H1 (cell line): ENCODE data around the gene LRRFIP1. TPM values are rescaled to one million over a fixed set of nuclear protein-coding genes. Genes with fewer than 3 reads are reported as not detected.
A peak's percentile ranks its signal among the peaks of the same experiment; 100 is the strongest.

Experiments used
- CTCF ChIA-PET: fragments of 300-600 bp; sonication (Branson Sonifier 250); formaldehyde crosslinking; loops from one replicate; lab custom pipeline; 2021; ENCODE audit not compliant: partially characterized antibody; lab: Charles Lee
- POLR2A ChIA-PET: fragments of 300-600 bp; sonication (Branson Sonifier 250); formaldehyde crosslinking; loops from one replicate; lab custom pipeline; 2021; ENCODE audit warnings: inconsistent platforms; ENCODE audit not compliant: partially characterized antibody; lab: Charles Lee
- DNase-seq, 2 experiments: peaks; one replicate each; pipeline versions ENCODE4 v3.0.0 to v3.0.0-alpha.2; 2010 to 2022; ENCODE audit warnings: low spot score in 2 of 2, low read depth in 1 of 2, mixed read lengths in 1 of 2
- FAIRE-seq: peaks from 2 replicates; lab custom pipeline; 2011; peaks lifted over from hg19 to GRCh38; lab: Jason Lieb, UNC
- H2AFZ ChIP-seq: 2 replicates; pipeline ENCODE4 v1.8.1; 2012; ENCODE audit warnings: low read length, inconsistent platforms
- H2AK5ac ChIP-seq: 2 replicates; pipeline ENCODE4 v1.6.1; 2013; ENCODE audit warnings: low read depth, low read length
- H2BK120ac ChIP-seq: replicated peaks from 2 replicates; pipeline ENCODE3; 2013; ENCODE audit warnings: low read depth, low read length, inconsistent platforms
- H2BK12ac ChIP-seq: 2 replicates; pipeline ENCODE4 v1.6.1; 2013; ENCODE audit warnings: low read depth, low read length
- H2BK15ac ChIP-seq: 2 replicates; pipeline ENCODE4 v1.6.1; 2013; ENCODE audit warnings: low read length
- H2BK20ac ChIP-seq: 2 replicates; pipeline ENCODE4 v1.6.1; 2013; ENCODE audit warnings: low read length
- H2BK5ac ChIP-seq: 2 replicates; pipeline ENCODE4 v1.6.1; 2013; ENCODE audit warnings: low read depth, low read length
- H3K14ac ChIP-seq: 2 replicates; pipeline ENCODE4 v1.6.1; 2013; ENCODE audit warnings: inconsistent platforms; ENCODE audit not compliant: insufficient read length
- H3K18ac ChIP-seq: 2 replicates; pipeline ENCODE4 v1.6.1; 2013; ENCODE audit warnings: low read length; ENCODE audit errors: extremely low read depth
- H3K23ac ChIP-seq: 2 replicates; pipeline ENCODE4 v1.6.1; 2013; ENCODE audit warnings: inconsistent platforms; ENCODE audit not compliant: insufficient read length
- H3K23me2 ChIP-seq: 2 replicates; pipeline ENCODE4 v1.6.1; 2013; ENCODE audit warnings: low read depth, low read length
- H3K27ac ChIP-seq: 2 replicates; pipeline ENCODE4 v1.6.1; 2011; ENCODE audit warnings: low read depth, low read length, inconsistent platforms
- H3K27me3 ChIP-seq, 4 experiments: replicated peaks in 1 of 4; 1 replicate in 1 of 4; 2 replicates in 3 of 4; pipeline versions ENCODE4 v1.6.1 to v1.8.1; 2011 to 2013; ENCODE audit warnings: low read length in 3 of 4, mild to moderate bottlenecking in 3 of 4, inconsistent platforms in 2 of 4, mixed read lengths in 2 of 4, moderate library complexity in 1 of 4; ENCODE audit not compliant: control insufficient read depth in 3 of 4, insufficient read depth in 3 of 4; ENCODE audit errors: extremely low read depth in 1 of 4
- H3K36me3 ChIP-seq, 4 experiments: 2 replicates each; pipeline versions ENCODE4 v1.6.1 to v1.8.1; 2011 to 2013; ENCODE audit warnings: mild to moderate bottlenecking in 4 of 4, low read length in 3 of 4, moderate library complexity in 2 of 4, control low read depth in 1 of 4, inconsistent platforms in 1 of 4; ENCODE audit not compliant: insufficient read depth in 4 of 4, control insufficient read depth in 2 of 4
- H3K4ac ChIP-seq: replicated peaks from 2 replicates; pipeline ENCODE3; 2013; ENCODE audit warnings: low read length, low read depth, mixed read lengths, inconsistent platforms; ENCODE audit not compliant: insufficient read length
- H3K4me1 ChIP-seq, 4 experiments: replicated peaks in 1 of 4; 1 replicate in 1 of 4; 2 replicates in 3 of 4; pipeline versions ENCODE4 v1.6.1 to v1.8.1; 2011 to 2013; ENCODE audit warnings: low read length in 3 of 4, inconsistent platforms in 2 of 4, mixed read lengths in 1 of 4; ENCODE audit not compliant: insufficient read depth in 4 of 4, control insufficient read depth in 3 of 4
- H3K4me2 ChIP-seq, 2 experiments: 2 replicates each; pipeline versions ENCODE4 v1.6.1 to v1.8.1; 2011 to 2013; ENCODE audit warnings: low read depth in 2 of 2, low read length in 2 of 2, control low read depth in 1 of 2, inconsistent platforms in 1 of 2, mild to moderate bottlenecking in 1 of 2; ENCODE audit not compliant: insufficient read depth in 1 of 2
- H3K4me3 ChIP-seq, 4 experiments: fragments of 200-600, 300-600 bp in 1 of 4; sonication (generic), shearing (Covaris generic), sonication (Bioruptor Twin) in 1 of 4; 2 replicates each; pipeline versions ENCODE4 v1.5.1 to v1.8.1; 2011 to 2016; ENCODE audit warnings: low read length in 4 of 4, low read depth in 3 of 4, control low read depth in 2 of 4, inconsistent platforms in 2 of 4, mild to moderate bottlenecking in 2 of 4, mixed read lengths in 1 of 4, moderate library complexity in 1 of 4; ENCODE audit not compliant: insufficient read depth in 2 of 4; ENCODE audit errors: extremely low read depth in 1 of 4
- H3K56ac ChIP-seq: replicated peaks from 2 replicates; pipeline ENCODE3; 2013; ENCODE audit warnings: low read depth, mild to moderate bottlenecking, mixed read lengths, low read length, inconsistent platforms; ENCODE audit not compliant: insufficient read length
- H3K79me1 ChIP-seq: 2 replicates; pipeline ENCODE4 v1.6.1; 2013; ENCODE audit warnings: low read depth, low read length, control low read depth
- H3K79me2 ChIP-seq, 2 experiments: 2 replicates each; pipeline versions ENCODE4 v1.6.1 to v1.8.1; 2012 to 2013; ENCODE audit warnings: low read length in 2 of 2, mild to moderate bottlenecking in 2 of 2, inconsistent platforms in 1 of 2; ENCODE audit not compliant: insufficient read depth in 2 of 2, control insufficient read depth in 1 of 2
- H3K9ac ChIP-seq, 4 experiments: replicated peaks in 1 of 4; 1 replicate in 1 of 4; 2 replicates in 3 of 4; pipeline versions ENCODE4 v1.6.1 to v1.8.1; 2011 to 2013; ENCODE audit warnings: low read depth in 3 of 4, low read length in 3 of 4, control low read depth in 2 of 4, mild to moderate bottlenecking in 2 of 4, moderate library complexity in 2 of 4, inconsistent platforms in 1 of 4; ENCODE audit errors: extremely low read depth in 1 of 4
- H3K9me3 ChIP-seq, 2 experiments: 2 replicates each; pipeline versions ENCODE4 v1.6.1 to v1.8.1; 2012 to 2013; ENCODE audit warnings: mild to moderate bottlenecking in 2 of 2, moderate library complexity in 2 of 2, control low read depth in 1 of 2, inconsistent platforms in 1 of 2, low read depth in 1 of 2, low read length in 1 of 2, mixed read lengths in 1 of 2; ENCODE audit not compliant: insufficient read depth in 2 of 2
- H4K20me1 ChIP-seq, 2 experiments: replicated peaks in 1 of 2; 2 replicates each; pipeline versions ENCODE3 to v1.8.1; 2011 to 2013; ENCODE audit warnings: inconsistent platforms in 2 of 2, low read length in 2 of 2, mild to moderate bottlenecking in 1 of 2; ENCODE audit not compliant: insufficient read depth in 2 of 2, control insufficient read depth in 1 of 2
- H4K5ac ChIP-seq: 2 replicates; pipeline ENCODE4 v1.6.1; 2013; ENCODE audit warnings: low read length, low read depth, mixed read lengths, inconsistent platforms; ENCODE audit not compliant: insufficient read length
- H4K8ac ChIP-seq: 2 replicates; pipeline ENCODE4 v1.8.0; 2013; ENCODE audit warnings: mild to moderate bottlenecking, moderate library complexity, low read length, inconsistent platforms; ENCODE audit not compliant: insufficient read depth; ENCODE audit errors: extremely low read depth
- H4K91ac ChIP-seq: replicated peaks from 2 replicates; pipeline ENCODE3; 2013; ENCODE audit warnings: low read length, mixed read lengths, inconsistent platforms; ENCODE audit not compliant: insufficient read length
- CREB1 ChIP-seq: IDR thresholded peaks from 2 replicates; pipeline ENCODE4 v1.6.1; 2012; ENCODE audit warnings: inconsistent platforms
- KDM5A ChIP-seq: fragments of 200-600 bp; IDR thresholded peaks from 2 replicates; pipeline ENCODE4 v1.7.1; 2012; ENCODE audit warnings: mild to moderate bottlenecking, low read length, inconsistent platforms, mixed read lengths
- POLR2A ChIP-seq, 2 experiments: IDR thresholded peaks; 1 replicate in 1 of 2; 2 replicates in 1 of 2; pipeline ENCODE4 v1.6.1; 2011; ENCODE audit warnings: low read depth in 2 of 2, low read length in 2 of 2, mild to moderate bottlenecking in 2 of 2; ENCODE audit errors: control extremely low read depth in 1 of 2
- SIN3A ChIP-seq, 2 experiments: IDR thresholded peaks in 1 of 2; conservative IDR thresholded peaks in 1 of 2; 2 replicates each; pipeline ENCODE4 v1.6.1; 2011 to 2012; ENCODE audit warnings: low read length in 2 of 2, improper control_type of control experiment in 1 of 2, low read depth in 1 of 2, mild to moderate bottlenecking in 1 of 2
- SP1 ChIP-seq: IDR thresholded peaks from 2 replicates; pipeline ENCODE4 v1.6.1; 2011; ENCODE audit warnings: low read depth, low read length
- ZNF274 ChIP-seq: IDR thresholded peaks from 2 replicates; pipeline ENCODE4 v1.7.0; 2012; ENCODE audit warnings: low read length, borderline replicate concordance; ENCODE audit errors: extremely low read depth
- WGBS, 2 experiments: shearing (Covaris generic) in 1 of 2; methylation state at CpG; one replicate each; pipeline versions ENCODE4 v1.1.6 to v1.1.7; 2013 to 2015; ENCODE audit warnings: low lambda C conversion rate in 2 of 2, mixed read lengths in 2 of 2, inconsistent platforms in 1 of 2, low coverage in 1 of 2, missing lambda C conversion rate in 1 of 2; ENCODE audit not compliant: insufficient replicate concordance in 2 of 2, insufficient coverage in 1 of 2, insufficient read length in 1 of 2; ENCODE audit errors: extremely low coverage in 1 of 2, missing lambda C conversion rate in 1 of 2; 5-methylcytosine and 5-hydroxymethylcytosine counted together
- polyA plus RNA-seq, 7 experiments: library from polyadenylated mRNA; depleted of rRNA in 3 of 7; stranded (reverse) in 5 of 7; unstranded in 2 of 7; fragments of >200 nt in 5 of 7; fragments of 200-250 nt in 2 of 7; gene quantifications; 1 replicate in 5 of 7; 2 replicates in 1 of 7; 4 replicates in 1 of 7; pipeline versions ENCODE4 v1.2.1 to v1.2.3, GENCODE V29; 2011 to 2013; ENCODE audit warnings: missing spikeins in 2 of 7, mixed read lengths in 2 of 7
- total RNA-seq: library from RNA; stranded (reverse); fragmentation: NEBNext Ultra II Directional; extraction: Animal tissue kit (Norgen Biotek cat#: 25700); gene quantifications from 2 replicates; pipeline ENCODE4 v1.2.1, GENCODE V29; 2021

The LRRFIP1 gene
- total and polyA plus RNA-seq, 2 of the 8 experiments (the other 6 are each of a cell fraction or from before 2014, with no cell fraction given) = 12.1 to 75.8 TPM

DNA sequence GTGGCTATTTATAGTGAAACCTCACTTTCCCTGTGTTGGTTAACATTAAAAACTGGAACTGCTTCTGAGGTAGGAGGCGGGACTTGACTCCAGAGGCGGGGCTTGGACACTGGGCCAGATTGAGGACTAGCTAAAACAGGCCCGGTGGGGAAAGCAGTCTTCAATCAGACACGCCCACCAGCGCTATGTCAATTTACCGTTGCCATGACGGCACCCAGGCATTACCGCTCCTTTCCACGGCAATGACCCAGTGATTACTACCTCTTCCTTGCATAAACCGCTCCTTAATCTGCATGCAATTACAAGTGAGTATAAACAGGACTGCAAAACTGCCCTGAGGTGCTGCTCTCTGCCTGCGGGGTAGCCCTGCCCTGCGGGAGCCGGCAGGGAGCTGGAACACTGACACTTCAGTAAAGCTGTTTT lies 35.3 kb downstream of the LRRFIP1 start:
- Histone ChIP-seq H3K4me1 (peaks cover 6 to 13% (median 8%) of the 10 kb centered on the region in 4 experiments), H3K9ac (no peak overlapping the region), H3K27ac (no peak overlapping the region), H3K14ac (no peak overlapping the region), H3K9me3 (no peaks in the 10 kb centered on the region), H3K23ac (no peak overlapping the region), H3K23me2 (no peaks in the 10 kb centered on the region), H3K56ac (no peak overlapping the region), H2BK20ac (no peak overlapping the region), H3K27me3 (no peaks in the 10 kb centered on the region), H2BK5ac (no peak overlapping the region), H4K91ac (no peak overlapping the region), H3K18ac (no peak overlapping the region; the same call in 1 of the 2 replicates), H3K4me2 (peak overlapping the region; percentile 5 to 63; a peak in 3 of 4 replicates), H4K20me1 (peaks cover 0 to 5% of the 10 kb centered on the region in 2 experiments), H2BK15ac (no peak overlapping the region), H2BK12ac (no peak overlapping the region), H2BK120ac (no peak overlapping the region), H3K36me3 (no peaks in the 10 kb centered on the region), H3K4ac (no peak overlapping the region), H2AK5ac (no peak overlapping the region), H4K5ac (no peak overlapping the region), H4K8ac (no peak overlapping the region), H3K4me3 (no peak overlapping the region), H2AFZ (no peak overlapping the region), H3K79me1 (peaks cover 5% of the 10 kb centered on the region)
- POLR2A ChIA-PET = interaction anchor here (0.7 to 0.8 kb wide), 2 partner anchors 49 to 83 kb away, joined by 3 read pairs; no protein-coding TSS in a partner anchor
- 15% methylated on average over 13 of the region's 13 CpGs; no CpG with 5 or more reads in 1 of the 2 experiments for WGBS, 2 experiments
- FAIRE-seq (peak; percentile 89), DNase-seq (peak; percentile 61 to 89)
- CTCF ChIA-PET = interaction anchor here (0.7 to 2.1 kb wide), 11 partner anchors 9 to 112 kb away, joined by 3 to 8 read pairs (median 3); no protein-coding TSS in a partner anchor
- 0 out of 2 replicates have a peak, but pooled peaks have one; percentile 27 for TF ChIP-seq SP1
- no peak for TF ChIP-seq ZNF274
- no peak for TF ChIP-seq KDM5A
- TF ChIP-seq SIN3A (conservative IDR thresholded peaks at IDR 0.05 in 1 of 2, IDR thresholded peaks at IDR 0.05 in 1 of 2; ENCODE audit: low read depth in 1 of 2, low read length in 2 of 2) = peak in 1 of 2 experiments; percentile 78; a peak in 2 of 4 replicates
- no peak for TF ChIP-seq POLR2A (IDR thresholded peaks at IDR 0.05; ENCODE audit: control extremely low read depth in 1 of 2, low read depth in 2 of 2, low read length in 2 of 2)
- TF ChIP-seq CREB1 = peak; percentile 38; the same call in 1 of the 2 replicates
- TF ChIP-seq, all 59 proteins: peak for 3
- H3K79me2 ChIP-seq = no peaks in the 10 kb centered on the region
